Breast epithelium (tissue), 4 donors: Measurements from ENCODE around the gene RNF151. TPM values are rescaled to one million over a fixed set of nuclear protein-coding genes. Genes with fewer than 3 reads are reported as not detected.

Experiments used
- DNase-seq, 2 donors: peaks; one replicate each; pipeline ENCODE4 v3.0.0-alpha.2; 2019; ENCODE audit warnings: low spot score in 2 of 2
- H3K27ac ChIP-seq, 2 donors: fragments of 200-600 bp; sonication (generic) in 1 of 2; one replicate each; pipeline ENCODE4 v1.5.1; 2016 to 2019; ENCODE audit warnings: mild to moderate bottlenecking in 1 of 2
- H3K27me3 ChIP-seq, 2 donors: fragments of 200-600 bp; sonication (generic) in 1 of 2; one replicate each; pipeline versions ENCODE4 v1.5.1 to v1.6.0; 2017 to 2019; ENCODE audit warnings: control low read depth in 1 of 2, mild to moderate bottlenecking in 1 of 2
- H3K36me3 ChIP-seq: fragments of 200-600 bp; one replicate; pipeline ENCODE4 v1.5.1; 2019
- H3K4me1 ChIP-seq, 2 donors: fragments of 200-600 bp; sonication (generic); one replicate each; pipeline ENCODE4 v1.5.1; 2016 to 2019; ENCODE audit warnings: control low read depth in 1 of 2
- H3K4me3 ChIP-seq, 3 donors: fragments of 200-600 bp; sonication (generic); 1 replicate in 2 of 3; 2 replicates in 1 of 3; pipeline ENCODE4 v1.5.1; 2016 to 2019; ENCODE audit warnings: mild to moderate bottlenecking in 3 of 3, moderate library complexity in 2 of 3
- H3K9me3 ChIP-seq, 2 donors: fragments of 200-600 bp; sonication (generic) in 1 of 2; one replicate each; pipeline ENCODE4 v1.5.1; 2016 to 2019; ENCODE audit warnings: control low read depth in 1 of 2
- CTCF ChIP-seq, 3 donors: fragments of 450-650 bp; IDR thresholded peaks; one replicate each; pipeline ENCODE4 v1.5.1; 2016 to 2017; ENCODE audit warnings: antibody characterized with exemption in 3 of 3, mild to moderate bottlenecking in 3 of 3, moderate library complexity in 3 of 3
- POLR2A ChIP-seq: fragments of 450-650 bp; IDR thresholded peaks from one replicate; pipeline ENCODE4 v1.6.1; 2016; ENCODE audit warnings: antibody characterized with exemption, mild to moderate bottlenecking, moderate library complexity
- POLR2AphosphoS5 ChIP-seq, 3 donors: sonication (generic); formaldehyde crosslinking; IDR thresholded peaks; one replicate each; pipeline ENCODE4 v1.6.1; 2017; ENCODE audit warnings: antibody characterized with exemption in 3 of 3
- intact Hi-C: fragments of 100-400 bp; cut with DNase I; formaldehyde crosslinking; loops from one replicate; pipeline ENCODE4 v1.15.1; 2023; ENCODE audit warnings: low total_unique reads
- total RNA-seq, 3 donors: library from RNA; depleted of rRNA; stranded (reverse); fragments of >200 nt; gene quantifications; one replicate each; pipeline ENCODE4 v1.1.0, GENCODE V29; 2016

Gene RNF151
- total RNA-seq, 3 donors from 2014 or later: 0.98 TPM; not detected in 2

- peaks cover 0 to 14% of the 10 kb centered on the region in 2 donors for H3K27me3 ChIP-seq
These were observed 14.8 kb downstream of the RNF151 start, which contains the start of gene NOXO1 for GRCh38 chr16:1981398-1981836. TSS of gene NOXO1 (minus strand) at chr16:1981469. CDS start at chr16:1981179, 290 bp downstream.

DNA sequence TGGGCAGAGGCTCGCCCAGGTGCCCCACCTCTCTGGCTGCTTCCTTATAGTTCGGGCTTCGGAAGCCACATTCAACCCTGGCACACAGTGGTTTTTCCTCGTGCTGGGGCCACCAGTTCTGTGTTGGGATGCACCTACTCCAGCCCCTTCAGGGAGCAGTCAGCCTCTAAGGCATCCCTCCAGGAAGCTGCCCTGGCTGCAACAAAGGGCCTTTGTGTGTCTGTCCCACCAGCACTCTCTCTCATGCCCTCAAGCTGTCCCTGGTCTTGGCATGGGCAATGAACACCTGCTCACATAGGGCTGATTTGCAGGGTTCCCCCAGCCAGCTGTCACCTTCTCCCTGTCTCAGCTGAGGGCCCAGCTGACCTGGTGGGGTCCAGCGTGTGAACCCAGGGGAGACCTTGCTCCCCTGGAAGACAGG is 15.4 kb downstream of the RNF151 start:
- no peak overlapping the region for H3K4me3 ChIP-seq
- peak in 1 of 2 donors; percentile 78 for DNase-seq
- H3K27ac ChIP-seq: peak overlapping the region in 1 of 2 donors; percentile 42
- peaks cover 8 to 14% of the 10 kb centered on the region in 2 donors for H3K4me1 ChIP-seq
- H3K36me3 ChIP-seq: peaks cover 6% of the 10 kb centered on the region
- intact Hi-C loops: no loop called here
- TF ChIP-seq CTCF (IDR thresholded peaks at IDR 0.05) (no peak), POLR2AphosphoS5 (IDR thresholded peaks at IDR 0.05) (no peak), POLR2A (no peak)
- no peaks in the 10 kb centered on the region for H3K9me3 ChIP-seq
- H3K27me3 ChIP-seq: peaks cover 0 to 14% of the 10 kb centered on the region in 2 donors

More at GRCh38 chr16:1981398-1981836, 14.8 kb downstream of the RNF151 start, which contains the start of gene NOXO1:
- Histone ChIP-seq H3K36me3 (peaks cover 6% of the 10 kb centered on the region), H3K4me3 (peak within 1 kb of the TSS in 1 of 3 donors; percentile 60), H3K9me3 (no peaks in the 10 kb centered on the region), H3K4me1 (peaks cover 8 to 14% of the 10 kb centered on the region in 2 donors), H3K27ac (peak within 1 kb of the TSS in 1 of 2 donors; percentile 42)
- no peak for TF ChIP-seq CTCF (IDR thresholded peaks at IDR 0.05)
- TF ChIP-seq POLR2A: no peak
- TF ChIP-seq POLR2AphosphoS5 (IDR thresholded peaks at IDR 0.05): no peak
- intact Hi-C loops: no loop called here
- no peak for DNase-seq

- no peak for TF ChIP-seq POLR2AphosphoS5 (IDR thresholded peaks at IDR 0.05)
- no peak for TF ChIP-seq CTCF (IDR thresholded peaks at IDR 0.05)
- no peak for TF ChIP-seq POLR2A
- peaks cover 8 to 14% of the 10 kb centered on the region in 2 donors for H3K4me1 ChIP-seq
- H3K4me3 ChIP-seq: peak overlapping the region; percentile 72 to 99 (median 85)
- H3K36me3 ChIP-seq: peaks cover 4% of the 10 kb centered on the region
- no peak for DNase-seq
- peak overlapping the region; percentile 70 to 79 for H3K27ac ChIP-seq
- intact Hi-C loops: no loop called here
- peaks cover 0 to 14% of the 10 kb centered on the region in 2 donors for H3K27me3 ChIP-seq
- H3K9me3 ChIP-seq: no peaks in the 10 kb centered on the region
These were observed 16.4 kb downstream of the RNF151 start for GRCh38 chr16:1982991-1983543.

DNA sequence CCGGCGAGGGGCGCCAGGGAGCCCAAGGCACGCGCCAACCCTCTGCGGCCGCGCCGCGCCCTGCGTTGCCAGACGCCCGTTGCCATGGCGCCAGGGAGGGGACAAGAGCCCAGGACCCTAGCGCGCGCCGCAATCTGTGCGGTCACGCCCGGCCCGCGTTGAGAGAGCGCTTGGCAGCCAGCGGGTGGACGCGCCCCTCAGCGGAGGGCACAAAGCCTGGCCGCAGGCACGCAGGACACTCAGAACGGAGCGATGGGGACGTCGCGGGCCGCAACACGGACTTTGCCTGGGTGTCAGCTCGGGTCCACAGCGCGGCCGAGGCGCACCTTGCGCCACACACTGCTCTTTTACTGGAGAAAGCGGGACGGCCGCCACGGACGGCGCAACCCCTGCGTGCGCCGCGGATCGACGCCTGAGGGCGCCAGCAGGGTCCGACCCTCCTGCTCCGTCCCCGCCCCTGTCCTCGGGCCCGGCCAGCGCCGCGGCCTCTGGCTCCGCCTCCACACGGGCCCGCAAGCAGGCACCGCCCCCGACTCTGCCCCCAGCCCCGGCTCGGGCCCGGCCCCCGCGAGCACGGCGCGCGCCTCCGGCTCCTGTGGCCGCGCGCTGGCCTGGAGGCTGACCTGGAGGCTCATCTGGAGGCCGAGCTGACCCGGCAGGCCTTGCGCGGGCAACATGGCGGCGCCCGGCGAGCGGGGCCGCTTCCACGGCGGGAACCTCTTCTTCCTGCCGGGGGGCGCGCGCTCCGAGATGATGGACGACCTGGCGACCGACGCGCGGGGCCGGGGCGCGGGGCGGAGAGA is 17.1 kb downstream of the RNF151 start, which contains the start of gene GFER:
Gene GFER (plus strand): TSS at position 650 of the 803 bp plus-strand sequence. CDS start 26 bp downstream, at position 676.
- H3K36me3 ChIP-seq: no peaks in the 10 kb centered on the region
- H3K9me3 ChIP-seq: no peaks in the 10 kb centered on the region
- peak within 1 kb of the TSS; percentile 72 to 99 (median 85) for H3K4me3 ChIP-seq
- peak in 1 of 2 donors; percentile 52 for DNase-seq
- H3K27me3 ChIP-seq: peaks cover 0 to 18% of the 10 kb centered on the region in 2 donors
- H3K4me1 ChIP-seq: peaks cover 8 to 14% of the 10 kb centered on the region in 2 donors
- peak within 1 kb of the TSS; percentile 70 to 79 for H3K27ac ChIP-seq
- intact Hi-C loops: no loop called here
- TF ChIP-seq POLR2AphosphoS5 (IDR thresholded peaks at IDR 0.05) (peak in 2 of 3 donors; percentile 33 to 34), CTCF (IDR thresholded peaks at IDR 0.05) (no peak), POLR2A (no peak)
